Measurements from ENCODE around the gene RAB36. TPM values are rescaled to one million over a fixed set of nuclear protein-coding genes. Genes with fewer than 3 reads are reported as not detected.

Gene RAB36
- total RNA-seq, 2 donors from 2014 or later = 2.6 to 3.3 TPM

- Mint-ChIP-seq H3K27me3 (ENCODE audit: insufficient read depth) (no peaks in the 10 kb centered on the region), H3K27ac (no peak overlapping the region), H3K36me3 (ENCODE audit: low read depth) (peaks cover 9% of the 10 kb centered on the region), H3K4me3 (no peak overlapping the region), H3K4me1 (peaks cover 7% of the 10 kb centered on the region), H3K9me3 (no peaks in the 10 kb centered on the region)
- WGBS, 2 experiments (ENCODE audit: insufficient coverage in 1 of 2, insufficient read length in 1 of 2) = 92 to 97% methylated on average over 5 to 10 of the region's 10 CpGs
- H3K9ac ChIP-seq (ENCODE audit: extremely low read depth, low read length, poor library complexity, severe bottlenecking) = no peak overlapping the region
- H3K4me1 ChIP-seq (ENCODE audit: control insufficient read depth, insufficient read depth, low read length) = no peaks in the 10 kb centered on the region
- no peak overlapping the region for H3K27ac ChIP-seq (ENCODE audit: low read depth, low read length)
- peaks cover 6% of the 10 kb centered on the region for H3K36me3 ChIP-seq (ENCODE audit: control insufficient read depth, insufficient read depth, low read length)
- no peak overlapping the region for H3K4me3 ChIP-seq (ENCODE audit: low read length)
- H3K27me3 ChIP-seq (ENCODE audit: control insufficient read depth, insufficient read depth, low read length, poor library complexity, severe bottlenecking) = no peaks in the 10 kb centered on the region
- no peak for DNase-seq
- TF ChIP-seq CTCF (conservative IDR thresholded peaks at IDR 0.05) = no peak
- peaks cover 8% of the 10 kb centered on the region for H3K9me3 ChIP-seq (ENCODE audit: control insufficient read depth, low read length)
These were observed 43.1 kb upstream of the RAB36 start for GRCh38 chr22:23102002-23102655.

- Mint-ChIP-seq H3K9me3 (no peaks in the 10 kb centered on the region), H3K27ac (no peak overlapping the region), H3K4me3 (no peak overlapping the region), H3K4me1 (peaks cover 7% of the 10 kb centered on the region), H3K36me3 (ENCODE audit: low read depth) (peaks cover 9% of the 10 kb centered on the region), H3K27me3 (ENCODE audit: insufficient read depth) (no peaks in the 10 kb centered on the region)
- Histone ChIP-seq H3K4me3 (ENCODE audit: low read length) (no peak overlapping the region), H3K9ac (ENCODE audit: extremely low read depth, low read length, poor library complexity, severe bottlenecking) (no peak overlapping the region), H3K36me3 (ENCODE audit: control insufficient read depth, insufficient read depth, low read length) (peaks cover 6% of the 10 kb centered on the region), H3K27ac (ENCODE audit: low read depth, low read length) (no peak overlapping the region), H3K9me3 (ENCODE audit: control insufficient read depth, low read length) (peaks cover 8% of the 10 kb centered on the region), H3K27me3 (ENCODE audit: control insufficient read depth, insufficient read depth, low read length, poor library complexity, severe bottlenecking) (no peaks in the 10 kb centered on the region), H3K4me1 (ENCODE audit: control insufficient read depth, insufficient read depth, low read length) (no peaks in the 10 kb centered on the region)
- WGBS, 2 experiments (ENCODE audit: insufficient coverage in 1 of 2, insufficient read length in 1 of 2) = 95% methylated on average over 2 to 3 of the region's 3 CpGs
- no peak for TF ChIP-seq CTCF (conservative IDR thresholded peaks at IDR 0.05)
- DNase-seq = no peak
These were observed 42.5 kb upstream of the RAB36 start for GRCh38 chr22:23102776-23103175.

GRCh38 chr22:23103199-23103954, 41.9 kb upstream of the RAB36 start:
- no peaks in the 10 kb centered on the region for H3K9me3 Mint-ChIP-seq
- no peak for DNase-seq
- no peak overlapping the region for H3K9ac ChIP-seq (ENCODE audit: extremely low read depth, low read length, poor library complexity, severe bottlenecking)
- H3K4me3 ChIP-seq (ENCODE audit: low read length) = no peak overlapping the region
- WGBS, 2 experiments (ENCODE audit: insufficient coverage in 1 of 2, insufficient read length in 1 of 2) = 90 to 94% methylated on average over 10 to 13 of the region's 13 CpGs
- no peak overlapping the region for H3K4me3 Mint-ChIP-seq
- no peaks in the 10 kb centered on the region for H3K4me1 ChIP-seq (ENCODE audit: control insufficient read depth, insufficient read depth, low read length)
- peaks cover 9% of the 10 kb centered on the region for H3K36me3 Mint-ChIP-seq (ENCODE audit: low read depth)
- peaks cover 8% of the 10 kb centered on the region for H3K9me3 ChIP-seq (ENCODE audit: control insufficient read depth, low read length)
- H3K27ac ChIP-seq (ENCODE audit: low read depth, low read length) = no peak overlapping the region
- H3K36me3 ChIP-seq (ENCODE audit: control insufficient read depth, insufficient read depth, low read length) = peaks cover 6% of the 10 kb centered on the region
- H3K27ac Mint-ChIP-seq = no peak overlapping the region
- no peak for TF ChIP-seq CTCF (conservative IDR thresholded peaks at IDR 0.05)
- H3K27me3 Mint-ChIP-seq (ENCODE audit: insufficient read depth) = no peaks in the 10 kb centered on the region
- peaks cover 7% of the 10 kb centered on the region for H3K4me1 Mint-ChIP-seq
- no peaks in the 10 kb centered on the region for H3K27me3 ChIP-seq (ENCODE audit: control insufficient read depth, insufficient read depth, low read length, poor library complexity, severe bottlenecking)
